Measurements from ENCODE around the gene PCNX2. TPM values are rescaled to one million over a fixed set of nuclear protein-coding genes. Genes with fewer than 3 reads are reported as not detected.

Gene PCNX2
- total RNA-seq, 2 donors from 2014 or later, result 5.7 to 9.8 TPM

GRCh38 chr1:233326319-233326718, 30.8 kb upstream of the PCNX2 start:
- no peak for ATAC-seq
- intact Hi-C loops (cut with DNase I, micrococcal nuclease), result no loop called here
- DNase-seq, result no peak

GRCh38 chr1:233323718-233324117, 28.2 kb upstream of the PCNX2 start:
- no peak for DNase-seq

GRCh38 chr1:233320023-233320422, 24.5 kb upstream of the PCNX2 start:
- no peak for DNase-seq
- intact Hi-C loops (cut with DNase I, micrococcal nuclease), result no loop called here

More at GRCh38 chr1:233323718-233324117, 28.2 kb upstream of the PCNX2 start:
- intact Hi-C loops (cut with DNase I, micrococcal nuclease), result no loop called here
- no peak for ATAC-seq

GRCh38 chr1:233319272-233319671, 23.7 kb upstream of the PCNX2 start:
- intact Hi-C loops (cut with DNase I, micrococcal nuclease), result no loop called here
- DNase-seq (no peak), ATAC-seq (no peak)

More at GRCh38 chr1:233320023-233320422, 24.5 kb upstream of the PCNX2 start:
- no peak for ATAC-seq

GRCh38 chr1:233316473-233316872, 20.9 kb upstream of the PCNX2 start:
- intact Hi-C loops (cut with DNase I, micrococcal nuclease), result no loop called here
- DNase-seq, result no peak
- ATAC-seq, result no peak

GRCh38 chr1:233315718-233316301, 20.3 kb upstream of the PCNX2 start:
- ATAC-seq (no peak), DNase-seq (no peak)
- intact Hi-C loops (cut with DNase I, micrococcal nuclease), result no loop called here

- no peak for DNase-seq
- intact Hi-C loops (cut with DNase I, micrococcal nuclease), result no loop called here
- no peak for ATAC-seq
Measured at GRCh38 chr1:233313434-233314155, 18.1 kb upstream of the PCNX2 start.

- ATAC-seq (peak; percentile 56), DNase-seq (no peak)
- intact Hi-C loops (cut with DNase I, micrococcal nuclease), result loop anchor here in 1 of 2 donors (10.0 kb wide), 1 partner anchor 490 kb away; no protein-coding TSS in a partner anchor
Measured at GRCh38 chr1:233304489-233305102, 9.1 kb upstream of the PCNX2 start.

GRCh38 chr1:233300326-233300725, 4.8 kb upstream of the PCNX2 start:
- ATAC-seq (no peak), DNase-seq (no peak)
- intact Hi-C loops (cut with DNase I, micrococcal nuclease), result loop anchor here in 1 of 2 donors (10.0 kb wide), 1 partner anchor 494 kb away; no protein-coding TSS in a partner anchor

- DNase-seq, result no peak
- ATAC-seq, result no peak
- intact Hi-C loops (cut with DNase I, micrococcal nuclease), result no loop called here
Measured at GRCh38 chr1:233299450-233299849, 3.9 kb upstream of the PCNX2 start.

GRCh38 chr1:233295975-233296322, 424 bp upstream of the PCNX2 start:
- ATAC-seq (peak; percentile 11), DNase-seq (no peak)
- intact Hi-C loops (cut with DNase I, micrococcal nuclease), result no loop called here

GRCh38 chr1:233294913-233295236, 650 bp downstream of the PCNX2 start:
- ATAC-seq (no peak), DNase-seq (peak in 1 of 2 donors; percentile 20)
- intact Hi-C loops (cut with DNase I, micrococcal nuclease), result no loop called here

- DNase-seq (no peak), ATAC-seq (no peak)
- intact Hi-C loops (cut with DNase I, micrococcal nuclease), result no loop called here
Measured at GRCh38 chr1:233293556-233294446, 1.7 kb downstream of the PCNX2 start.

GRCh38 chr1:233290396-233291034, 5.0 kb downstream of the PCNX2 start:
- DNase-seq (no peak), ATAC-seq (no peak)
- intact Hi-C loops (cut with DNase I, micrococcal nuclease), result no loop called here

- DNase-seq (no peak), ATAC-seq (peak; percentile 58)
- intact Hi-C loops (cut with DNase I, micrococcal nuclease), result no loop called here
Measured at GRCh38 chr1:233289676-233290075, 5.8 kb downstream of the PCNX2 start.

GRCh38 chr1:233282582-233282886, 13.0 kb downstream of the PCNX2 start:
- intact Hi-C loops (cut with DNase I, micrococcal nuclease), result no loop called here
- DNase-seq (no peak), ATAC-seq (no peak)

- intact Hi-C loops (cut with DNase I, micrococcal nuclease), result no loop called here
- DNase-seq (no peak), ATAC-seq (no peak)
Measured at GRCh38 chr1:233281711-233282581, 13.6 kb downstream of the PCNX2 start.

- intact Hi-C loops (cut with DNase I, micrococcal nuclease), result no loop called here
- no peak for DNase-seq
- no peak for ATAC-seq
Measured at GRCh38 chr1:233279971-233280370, 15.6 kb downstream of the PCNX2 start.
